K562 (cell line): ENCODE data around the gene CD70. TPM values are rescaled to one million over a fixed set of nuclear protein-coding genes. Genes with fewer than 3 reads are reported as not detected.

ENCODE experiments used
- CBX3 ChIP-seq, 2 experiments: IDR thresholded peaks; 1 replicate in 1 of 2; 2 replicates in 1 of 2; pipeline ENCODE4 v1.6.1; 2012; ENCODE audit warnings: inconsistent platforms in 2 of 2, low read length in 2 of 2, borderline replicate concordance in 1 of 2, control low read depth in 1 of 2
- CREM ChIP-seq: IDR thresholded peaks from 2 replicates; pipeline ENCODE4 v1.6.1; 2014; ENCODE audit warnings: antibody characterized with exemption, low read depth
- IFI16 ChIP-seq: fragments of 250-450 bp; sonication (Bioruptor Pico); IDR thresholded peaks from 2 replicates; pipeline ENCODE4 v2.1.2; 2022; ENCODE audit warnings: mild to moderate bottlenecking, inconsistent platforms
- POLR2AphosphoS2 ChIP-seq: IDR thresholded peaks from 2 replicates; pipeline ENCODE4 v1.6.1; 2012; ENCODE audit warnings: low read length, improper control_type of control experiment
- SOX6 ChIP-seq: fragments of 450-650 bp; IDR thresholded peaks from 2 replicates; pipeline ENCODE4 v1.6.1; 2014; ENCODE audit warnings: mild to moderate bottlenecking
- polyA plus RNA-seq, 8 experiments: library from polyadenylated mRNA; depleted of rRNA in 4 of 8; stranded (reverse) in 5 of 8; unstranded in 3 of 8; fragments of >200 nt; fragmentation: Nextera tagmentation in 2 of 8; fragmentation: Illumina TruSeq in 1 of 8; extraction: Ambion mirVana in 2 of 8; extraction: Trizol in 1 of 8; gene quantifications; 2 replicates each; pipeline versions ENCODE4 v1.2.1 to v1.2.3, GENCODE V29; 2011 to 2014; ENCODE audit warnings: inconsistent platforms in 1 of 8, missing spikeins in 1 of 8
- total RNA-seq, 7 experiments: library from RNA; depleted of rRNA in 6 of 7; stranded (reverse); fragments of >200 nt in 6 of 7; fragmentation: Illumina TruSeq in 2 of 7; extraction: Trizol in 2 of 7; gene quantifications; 2 replicates each; pipeline versions ENCODE4 v1.2.1 to v1.2.3, GENCODE V29; 2011 to 2021; ENCODE audit warnings: low replicate concordance in 1 of 7
- TF ChIP-seq, protein P1 (sequence below): fragments of 250-450 bp; sonication (Bioruptor Pico); IDR thresholded peaks from 2 replicates; pipeline ENCODE4 v1.4.0; 2020; ENCODE audit warnings: mild to moderate bottlenecking, moderate library complexity
- TF ChIP-seq, protein P2 (sequence below), 3 experiments: IDR thresholded peaks in 2 of 3; conservative IDR thresholded peaks in 1 of 3; 2 replicates each; pipeline ENCODE4 v1.5.1; 2011 to 2012; ENCODE audit warnings: low read length in 3 of 3, mild to moderate bottlenecking in 3 of 3, control low read depth in 2 of 3, improper control_type of control experiment in 1 of 3, inconsistent platforms in 1 of 3, low read depth in 1 of 3, mixed read lengths in 1 of 3, moderate library complexity in 1 of 3; ENCODE audit not compliant: insufficient read depth in 2 of 3
- TF ChIP-seq, protein P3 (sequence below): fragments of 250-450 bp; sonication (Bioruptor Pico); IDR thresholded peaks from 2 replicates; pipeline ENCODE4 v1.8.0; 2021; ENCODE audit warnings: moderate library complexity, mild to moderate bottlenecking, inconsistent platforms
- TF ChIP-seq, protein P4 (sequence below): conservative IDR thresholded peaks from 2 replicates; pipeline ENCODE4 v1.6.1; 2011; ENCODE audit warnings: low read depth, mild to moderate bottlenecking, low read length; ENCODE audit not compliant: control insufficient read depth
- TF ChIP-seq, protein P5 (sequence below), 2 experiments: IDR thresholded peaks; 2 replicates each; pipeline ENCODE4 v1.6.1; 2012; ENCODE audit warnings: improper control_type of control experiment in 2 of 2, low read depth in 2 of 2, low read length in 2 of 2, borderline replicate concordance in 1 of 2
- TF ChIP-seq, protein P6 (sequence below), 2 experiments: fragments of 450-650 bp; conservative IDR thresholded peaks; 2 replicates each; pipeline ENCODE4 v1.6.1; 2017; ENCODE audit warnings: mild to moderate bottlenecking in 2 of 2, moderate library complexity in 2 of 2

The CD70 gene
- total and polyA plus RNA-seq, 9 of the 15 experiments (the other 6 are each of a cell fraction or from before 2014, with no cell fraction given), result 0.06 to 0.58 (median 0.33) TPM; not detected in 4

DNA sequence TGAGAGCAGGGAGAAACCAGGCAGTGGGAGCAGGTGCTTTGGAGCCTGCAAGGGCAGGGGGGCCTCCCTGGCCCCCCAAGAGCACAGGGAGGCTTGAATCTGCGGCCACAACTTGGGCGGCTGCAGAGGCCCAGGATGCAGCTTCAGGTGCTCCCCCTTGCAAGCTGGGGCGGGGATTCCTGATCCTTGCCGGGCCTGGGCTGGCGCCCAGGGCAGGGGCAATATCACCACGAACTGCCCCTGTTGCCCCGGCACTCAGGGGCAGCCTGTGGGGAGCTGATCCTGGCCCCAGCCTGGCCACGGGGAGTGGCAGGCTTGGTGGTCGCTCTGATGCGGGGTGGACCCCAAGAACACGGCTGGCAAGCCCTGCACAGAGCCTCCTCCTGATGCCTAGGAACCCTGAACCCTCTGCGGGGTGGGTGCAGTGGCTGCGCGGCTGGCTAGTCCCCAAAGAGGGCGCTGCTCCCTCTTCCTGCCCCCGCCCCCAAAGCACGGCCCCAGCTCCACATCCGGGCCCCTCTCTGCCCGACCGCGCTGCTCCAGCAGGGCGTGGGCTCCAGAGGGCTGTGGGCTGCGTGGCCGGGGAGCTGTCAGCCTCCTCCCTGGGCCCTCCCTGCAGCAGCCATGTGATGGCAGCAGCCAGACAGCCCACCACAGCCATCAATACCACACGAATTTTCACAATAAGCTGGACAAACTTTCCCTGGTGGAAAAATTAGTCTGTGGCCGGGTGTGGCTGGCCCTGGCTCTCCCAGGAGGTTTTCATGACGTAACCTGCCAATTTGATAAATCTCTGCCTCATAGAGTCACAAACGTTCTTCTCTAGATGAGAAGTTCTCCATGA, 39.1 kb downstream of the CD70 start (continued):
- TF ChIP-seq, protein P1, sequence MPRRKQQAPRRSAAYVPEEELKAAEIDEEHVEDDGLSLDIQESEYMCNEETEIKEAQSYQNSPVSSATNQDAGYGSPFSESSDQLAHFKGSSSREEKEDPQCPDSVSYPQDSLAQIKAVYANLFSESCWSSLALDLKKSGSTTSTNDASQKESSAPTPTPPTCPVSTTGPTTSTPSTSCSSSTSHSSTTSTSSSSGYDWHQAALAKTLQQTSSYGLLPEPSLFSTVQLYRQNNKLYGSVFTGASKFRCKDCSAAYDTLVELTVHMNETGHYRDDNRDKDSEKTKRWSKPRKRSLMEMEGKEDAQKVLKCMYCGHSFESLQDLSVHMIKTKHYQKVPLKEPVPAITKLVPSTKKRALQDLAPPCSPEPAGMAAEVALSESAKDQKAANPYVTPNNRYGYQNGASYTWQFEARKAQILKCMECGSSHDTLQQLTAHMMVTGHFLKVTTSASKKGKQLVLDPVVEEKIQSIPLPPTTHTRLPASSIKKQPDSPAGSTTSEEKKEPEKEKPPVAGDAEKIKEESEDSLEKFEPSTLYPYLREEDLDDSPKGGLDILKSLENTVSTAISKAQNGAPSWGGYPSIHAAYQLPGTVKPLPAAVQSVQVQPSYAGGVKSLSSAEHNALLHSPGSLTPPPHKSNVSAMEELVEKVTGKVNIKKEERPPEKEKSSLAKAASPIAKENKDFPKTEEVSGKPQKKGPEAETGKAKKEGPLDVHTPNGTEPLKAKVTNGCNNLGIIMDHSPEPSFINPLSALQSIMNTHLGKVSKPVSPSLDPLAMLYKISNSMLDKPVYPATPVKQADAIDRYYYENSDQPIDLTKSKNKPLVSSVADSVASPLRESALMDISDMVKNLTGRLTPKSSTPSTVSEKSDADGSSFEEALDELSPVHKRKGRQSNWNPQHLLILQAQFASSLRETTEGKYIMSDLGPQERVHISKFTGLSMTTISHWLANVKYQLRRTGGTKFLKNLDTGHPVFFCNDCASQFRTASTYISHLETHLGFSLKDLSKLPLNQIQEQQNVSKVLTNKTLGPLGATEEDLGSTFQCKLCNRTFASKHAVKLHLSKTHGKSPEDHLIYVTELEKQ (CRISPR knock-in tag), result no peak
- TF ChIP-seq CBX3 (IDR thresholded peaks at IDR 0.05; ENCODE audit: borderline replicate concordance in 1 of 2, low read length in 2 of 2) (peak in 1 of 2 experiments; percentile 22; a peak in 1 of 3 replicates), SOX6 (no peak), CREM (peak; percentile 16; the same call in 1 of the 2 replicates), IFI16 (no peak), POLR2AphosphoS2 (no peak)
- TF ChIP-seq, protein P2, sequence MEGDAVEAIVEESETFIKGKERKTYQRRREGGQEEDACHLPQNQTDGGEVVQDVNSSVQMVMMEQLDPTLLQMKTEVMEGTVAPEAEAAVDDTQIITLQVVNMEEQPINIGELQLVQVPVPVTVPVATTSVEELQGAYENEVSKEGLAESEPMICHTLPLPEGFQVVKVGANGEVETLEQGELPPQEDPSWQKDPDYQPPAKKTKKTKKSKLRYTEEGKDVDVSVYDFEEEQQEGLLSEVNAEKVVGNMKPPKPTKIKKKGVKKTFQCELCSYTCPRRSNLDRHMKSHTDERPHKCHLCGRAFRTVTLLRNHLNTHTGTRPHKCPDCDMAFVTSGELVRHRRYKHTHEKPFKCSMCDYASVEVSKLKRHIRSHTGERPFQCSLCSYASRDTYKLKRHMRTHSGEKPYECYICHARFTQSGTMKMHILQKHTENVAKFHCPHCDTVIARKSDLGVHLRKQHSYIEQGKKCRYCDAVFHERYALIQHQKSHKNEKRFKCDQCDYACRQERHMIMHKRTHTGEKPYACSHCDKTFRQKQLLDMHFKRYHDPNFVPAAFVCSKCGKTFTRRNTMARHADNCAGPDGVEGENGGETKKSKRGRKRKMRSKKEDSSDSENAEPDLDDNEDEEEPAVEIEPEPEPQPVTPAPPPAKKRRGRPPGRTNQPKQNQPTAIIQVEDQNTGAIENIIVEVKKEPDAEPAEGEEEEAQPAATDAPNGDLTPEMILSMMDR (IDR thresholded peaks at IDR 0.05 in 2 of 3, conservative IDR thresholded peaks at IDR 0.05 in 1 of 3; ENCODE audit: insufficient read depth in 2 of 3, low read depth in 1 of 3, low read length in 3 of 3), result peak; percentile 53 to 76 (median 60); a peak in 5 of 6 replicates
- TF ChIP-seq, protein P3, sequence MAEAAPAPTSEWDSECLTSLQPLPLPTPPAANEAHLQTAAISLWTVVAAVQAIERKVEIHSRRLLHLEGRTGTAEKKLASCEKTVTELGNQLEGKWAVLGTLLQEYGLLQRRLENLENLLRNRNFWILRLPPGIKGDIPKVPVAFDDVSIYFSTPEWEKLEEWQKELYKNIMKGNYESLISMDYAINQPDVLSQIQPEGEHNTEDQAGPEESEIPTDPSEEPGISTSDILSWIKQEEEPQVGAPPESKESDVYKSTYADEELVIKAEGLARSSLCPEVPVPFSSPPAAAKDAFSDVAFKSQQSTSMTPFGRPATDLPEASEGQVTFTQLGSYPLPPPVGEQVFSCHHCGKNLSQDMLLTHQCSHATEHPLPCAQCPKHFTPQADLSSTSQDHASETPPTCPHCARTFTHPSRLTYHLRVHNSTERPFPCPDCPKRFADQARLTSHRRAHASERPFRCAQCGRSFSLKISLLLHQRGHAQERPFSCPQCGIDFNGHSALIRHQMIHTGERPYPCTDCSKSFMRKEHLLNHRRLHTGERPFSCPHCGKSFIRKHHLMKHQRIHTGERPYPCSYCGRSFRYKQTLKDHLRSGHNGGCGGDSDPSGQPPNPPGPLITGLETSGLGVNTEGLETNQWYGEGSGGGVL (CRISPR knock-in tag), result no peak
- TF ChIP-seq, protein P4, sequence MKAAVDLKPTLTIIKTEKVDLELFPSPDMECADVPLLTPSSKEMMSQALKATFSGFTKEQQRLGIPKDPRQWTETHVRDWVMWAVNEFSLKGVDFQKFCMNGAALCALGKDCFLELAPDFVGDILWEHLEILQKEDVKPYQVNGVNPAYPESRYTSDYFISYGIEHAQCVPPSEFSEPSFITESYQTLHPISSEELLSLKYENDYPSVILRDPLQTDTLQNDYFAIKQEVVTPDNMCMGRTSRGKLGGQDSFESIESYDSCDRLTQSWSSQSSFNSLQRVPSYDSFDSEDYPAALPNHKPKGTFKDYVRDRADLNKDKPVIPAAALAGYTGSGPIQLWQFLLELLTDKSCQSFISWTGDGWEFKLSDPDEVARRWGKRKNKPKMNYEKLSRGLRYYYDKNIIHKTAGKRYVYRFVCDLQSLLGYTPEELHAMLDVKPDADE, result no peak
- TF ChIP-seq, protein P5, sequence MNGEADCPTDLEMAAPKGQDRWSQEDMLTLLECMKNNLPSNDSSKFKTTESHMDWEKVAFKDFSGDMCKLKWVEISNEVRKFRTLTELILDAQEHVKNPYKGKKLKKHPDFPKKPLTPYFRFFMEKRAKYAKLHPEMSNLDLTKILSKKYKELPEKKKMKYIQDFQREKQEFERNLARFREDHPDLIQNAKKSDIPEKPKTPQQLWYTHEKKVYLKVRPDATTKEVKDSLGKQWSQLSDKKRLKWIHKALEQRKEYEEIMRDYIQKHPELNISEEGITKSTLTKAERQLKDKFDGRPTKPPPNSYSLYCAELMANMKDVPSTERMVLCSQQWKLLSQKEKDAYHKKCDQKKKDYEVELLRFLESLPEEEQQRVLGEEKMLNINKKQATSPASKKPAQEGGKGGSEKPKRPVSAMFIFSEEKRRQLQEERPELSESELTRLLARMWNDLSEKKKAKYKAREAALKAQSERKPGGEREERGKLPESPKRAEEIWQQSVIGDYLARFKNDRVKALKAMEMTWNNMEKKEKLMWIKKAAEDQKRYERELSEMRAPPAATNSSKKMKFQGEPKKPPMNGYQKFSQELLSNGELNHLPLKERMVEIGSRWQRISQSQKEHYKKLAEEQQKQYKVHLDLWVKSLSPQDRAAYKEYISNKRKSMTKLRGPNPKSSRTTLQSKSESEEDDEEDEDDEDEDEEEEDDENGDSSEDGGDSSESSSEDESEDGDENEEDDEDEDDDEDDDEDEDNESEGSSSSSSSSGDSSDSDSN (IDR thresholded peaks at IDR 0.05; ENCODE audit: borderline replicate concordance in 1 of 2, low read depth in 2 of 2, low read length in 2 of 2), result no peak; a peak in 1 of 4 replicates
- TF ChIP-seq, protein P6, sequence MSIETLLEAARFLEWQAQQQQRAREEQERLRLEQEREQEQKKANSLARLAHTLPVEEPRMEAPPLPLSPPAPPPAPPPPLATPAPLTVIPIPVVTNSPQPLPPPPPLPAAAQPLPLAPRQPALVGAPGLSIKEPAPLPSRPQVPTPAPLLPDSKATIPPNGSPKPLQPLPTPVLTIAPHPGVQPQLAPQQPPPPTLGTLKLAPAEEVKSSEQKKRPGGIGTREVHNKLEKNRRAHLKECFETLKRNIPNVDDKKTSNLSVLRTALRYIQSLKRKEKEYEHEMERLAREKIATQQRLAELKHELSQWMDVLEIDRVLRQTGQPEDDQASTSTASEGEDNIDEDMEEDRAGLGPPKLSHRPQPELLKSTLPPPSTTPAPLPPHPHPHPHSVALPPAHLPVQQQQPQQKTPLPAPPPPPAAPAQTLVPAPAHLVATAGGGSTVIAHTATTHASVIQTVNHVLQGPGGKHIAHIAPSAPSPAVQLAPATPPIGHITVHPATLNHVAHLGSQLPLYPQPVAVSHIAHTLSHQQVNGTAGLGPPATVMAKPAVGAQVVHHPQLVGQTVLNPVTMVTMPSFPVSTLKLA (conservative IDR thresholded peaks at IDR 0.05), result 0 out of 4 replicates have a peak, but pooled peaks of 1 of the 2 experiments have one; percentile 37
